BJ (cell line): Measurements from ENCODE around the gene CCIN. TPM values are rescaled to one million over a fixed set of nuclear protein-coding genes. Genes with fewer than 3 reads are reported as not detected.
"Not testable (repeated sequence)": the region's sequence is repeated elsewhere in the genome, so short reads cannot be mapped to it uniquely, and the experiment has no call there.

Experiments
- CTCF ChIA-PET: fragments of 350-600 bp; formaldehyde crosslinking; extraction: SDS; loops from one replicate; lab custom pipeline; 2021; ENCODE audit warnings: antibody characterized with exemption, inconsistent platforms; lab: Yijun Ruan, JAX
- POLR2A ChIA-PET: fragments of 300-600 bp; sonication (Branson Sonifier 250); formaldehyde crosslinking; extraction: SDS; loops from one replicate; lab custom pipeline; 2021; ENCODE audit warnings: antibody characterized with exemption; lab: Charles Lee
- DNase-seq: peaks from one replicate; pipeline ENCODE4 v3.0.0-alpha.2; 2011; ENCODE audit warnings: low read depth
- H3K27me3 ChIP-seq: 2 replicates; pipeline ENCODE4 v1.6.0; 2011; ENCODE audit warnings: low read length; ENCODE audit not compliant: control insufficient read depth, insufficient read depth
- H3K36me3 ChIP-seq: 2 replicates; pipeline ENCODE4 v1.5.1; 2011; ENCODE audit warnings: low read length; ENCODE audit not compliant: control insufficient read depth, insufficient read depth
- H3K4me3 ChIP-seq: 2 replicates; pipeline ENCODE4 v1.5.1; 2011; ENCODE audit warnings: low read depth, mild to moderate bottlenecking, control low read depth, low read length
- CTCF ChIP-seq: IDR thresholded peaks from 2 replicates; pipeline ENCODE4 v1.5.1; 2011; ENCODE audit warnings: low read depth, mild to moderate bottlenecking, control low read depth, inconsistent platforms, low read length, moderate library complexity; ENCODE audit not compliant: insufficient read depth
- polyA plus RNA-seq: library from polyadenylated mRNA; depleted of rRNA; stranded (reverse); fragments of >200 nt; gene quantifications from 2 replicates; pipeline ENCODE4 v1.2.3, GENCODE V29; 2011

CCIN gene
- polyA plus RNA-seq, 1 experiment, result 1.7 TPM

- H3K27me3 ChIP-seq, result no peaks in the 10 kb centered on the region
- no peak for DNase-seq
- POLR2A ChIA-PET, result no interaction called here
- no peak overlapping the region for H3K4me3 ChIP-seq
- no peak for TF ChIP-seq CTCF
- CTCF ChIA-PET, result interaction anchor here (0.6 to 2.2 kb wide), 3 partner anchors 8 to 121 kb away, joined by 4 to 12 read pairs (median 7); partner anchors contain the start of gene CLTA
- H3K36me3 ChIP-seq, result no peaks in the 10 kb centered on the region; the same call in 1 of the 2 replicates
Measured at GRCh38 chr9:36174731-36175130, 5.5 kb downstream of the CCIN start.

- CTCF ChIA-PET, result interaction anchor here (0.6 to 2.2 kb wide), 3 partner anchors 9 to 120 kb away, joined by 4 to 12 read pairs (median 7); partner anchors contain the start of gene CLTA
- H3K4me3 ChIP-seq, POLR2A ChIA-PET, H3K27me3 ChIP-seq, DNase-seq, H3K36me3 ChIP-seq: not testable (repeated sequence)
Measured at GRCh38 chr9:36175209-36175608, 6.0 kb downstream of the CCIN start.

- CTCF ChIA-PET, DNase-seq: not testable (repeated sequence)
Measured at GRCh38 chr9:36176496-36176895, 7.3 kb downstream of the CCIN start.

GRCh38 chr9:36177571-36177970 lies 8.4 kb downstream of the CCIN start:
- POLR2A ChIA-PET, result no interaction called here
- TF ChIP-seq CTCF, result no peak
- CTCF ChIA-PET, result interaction anchor here (1.6 to 1.9 kb wide), 2 partner anchors 12 to 169 kb away, joined by 7 read pairs; partner anchors contain the start of gene CLTA
- Histone ChIP-seq H3K27me3 (no peaks in the 10 kb centered on the region), H3K4me3 (no peak overlapping the region), H3K36me3 (no peaks in the 10 kb centered on the region)
- DNase-seq, result no peak

More at GRCh38 chr9:36176496-36176895, 7.3 kb downstream of the CCIN start:
- H3K4me3 ChIP-seq, H3K36me3 ChIP-seq, POLR2A ChIA-PET, H3K27me3 ChIP-seq: not testable (repeated sequence)

GRCh38 chr9:36180243-36180642 lies 11.1 kb downstream of the CCIN start:
- CTCF ChIA-PET, result interaction anchor here (1.6 kb wide), 1 partner anchor 10 kb away, joined by 6 read pairs; no protein-coding TSS in a partner anchor
- POLR2A ChIA-PET, DNase-seq, H3K27me3 ChIP-seq, H3K36me3 ChIP-seq, H3K4me3 ChIP-seq: not testable (repeated sequence)

GRCh38 chr9:36187414-36187813 lies 18.2 kb downstream of the CCIN start:
- ChIA-PET CTCF (interaction anchor here (1.0 to 1.4 kb wide), 3 partner anchors 14 to 21 kb away, joined by 3 to 5 read pairs (median 5); no protein-coding TSS in a partner anchor), POLR2A (no interaction called here)
- DNase-seq, result no peak
- Histone ChIP-seq H3K36me3 (no peaks in the 10 kb centered on the region), H3K27me3 (no peaks in the 10 kb centered on the region), H3K4me3 (no peak overlapping the region)
- no peak for TF ChIP-seq CTCF

GRCh38 chr9:36188212-36188611 lies 19.0 kb downstream of the CCIN start:
- no peak for TF ChIP-seq CTCF
- CTCF ChIA-PET, result interaction anchor here (3.0 to 4.1 kb wide), 2 partner anchors 21 to 140 kb away, joined by 20 to 43 read pairs; partner anchors contain the start of gene CCIN
- H3K27me3 ChIP-seq, result no peaks in the 10 kb centered on the region
- no peak for DNase-seq
- POLR2A ChIA-PET, result no interaction called here
- H3K4me3 ChIP-seq, result no peak overlapping the region
- no peaks in the 10 kb centered on the region for H3K36me3 ChIP-seq
